T-cell (primary cell): ENCODE measurements around the gene GJA3. TPM values are rescaled to one million over a fixed set of nuclear protein-coding genes. Genes with fewer than 3 reads are reported as not detected.
A peak's percentile ranks its signal among the peaks of the same experiment; 100 is the strongest.

Source experiments
- ATAC-seq, 4 experiments: fragments of 200-7000 bp in 3 of 4; fragments of 150-1000 bp in 1 of 4; cut with Tn5 transposase; replicated peaks in 1 of 4; 1 replicate in 3 of 4; 2 replicates in 1 of 4; pipeline ENCODE4 v1.10.0; 2021; ENCODE audit warnings: moderate library complexity in 3 of 4, mild to moderate bottlenecking in 2 of 4, moderate number of reproducible peaks in 1 of 4
- CTCF ChIA-PET, 2 donors: fragments of 300-600 bp; sonication (Branson Sonifier 250); formaldehyde crosslinking; loops; one replicate each; lab custom pipeline; 2022; ENCODE audit warnings: antibody characterized with exemption in 2 of 2; lab: Charles Lee
- POLR2A ChIA-PET, 2 donors: fragments of 300-600 bp; sonication (Branson Sonifier 250); formaldehyde crosslinking; loops; one replicate each; lab custom pipeline; 2022; ENCODE audit warnings: antibody characterized with exemption in 2 of 2; lab: Charles Lee
- DNase-seq, 35 experiments: peaks; one replicate each; pipeline versions ENCODE4 v3.0.0 to v3.0.0-alpha.2; 2013 to 2023
- H3K27ac ChIP-seq: one replicate; pipeline ENCODE4 v1.5.1; 2013; ENCODE audit warnings: low read length
- H3K27me3 ChIP-seq, 2 experiments: replicated peaks in 1 of 2; 1 replicate in 1 of 2; 2 replicates in 1 of 2; pipeline versions ENCODE4 v1.6.1 to v1.7.0; 2013; ENCODE audit warnings: low read length in 1 of 2, mixed read lengths in 1 of 2; ENCODE audit not compliant: control insufficient read depth in 2 of 2, insufficient read depth in 2 of 2; ENCODE audit errors: extremely low read depth in 1 of 2
- H3K36me3 ChIP-seq, 2 donors: 1 replicate in 1 of 2; 2 replicates in 1 of 2; pipeline versions ENCODE4 v1.6.1 to v1.7.0; 2013; ENCODE audit warnings: low read length in 1 of 2; ENCODE audit not compliant: control insufficient read depth in 2 of 2, insufficient read depth in 1 of 2; ENCODE audit errors: extremely low read depth in 1 of 2
- H3K4me1 ChIP-seq, 2 experiments: 1 replicate in 1 of 2; 2 replicates in 1 of 2; pipeline versions ENCODE4 v1.6.1 to v1.7.0; 2013; ENCODE audit warnings: low read length in 2 of 2, mixed read lengths in 1 of 2; ENCODE audit not compliant: insufficient read depth in 2 of 2, control insufficient read depth in 1 of 2; ENCODE audit errors: extremely low read depth in 1 of 2
- H3K4me3 ChIP-seq, 2 donors: 1 replicate in 1 of 2; 2 replicates in 1 of 2; pipeline versions ENCODE4 v1.5.1 to v1.7.0; 2013; ENCODE audit warnings: mild to moderate bottlenecking in 2 of 2, low read length in 1 of 2, moderate library complexity in 1 of 2; ENCODE audit not compliant: control insufficient read depth in 1 of 2; ENCODE audit errors: extremely low read depth in 1 of 2
- H3K9me3 ChIP-seq: 2 replicates; pipeline ENCODE4 v1.7.0; 2013
- H3K27ac Mint-ChIP-seq, 2 donors: one replicate each; pipeline ENCODE4 v1.8.0; 2020 to 2021; ENCODE audit warnings: mild to moderate bottlenecking in 2 of 2, mixed read lengths in 2 of 2
- H3K27me3 Mint-ChIP-seq, 2 donors: one replicate each; pipeline ENCODE4 v1.8.0; 2021 to 2022; ENCODE audit warnings: mixed read lengths in 2 of 2
- H3K36me3 Mint-ChIP-seq: one replicate; pipeline ENCODE4 v1.8.0; 2021; ENCODE audit warnings: mixed read lengths
- H3K4me1 Mint-ChIP-seq, 3 donors: one replicate each; pipeline ENCODE4 v1.8.0; 2020 to 2022; ENCODE audit warnings: mixed read lengths in 3 of 3, mild to moderate bottlenecking in 1 of 3
- H3K4me3 Mint-ChIP-seq, 3 donors: one replicate each; pipeline ENCODE4 v1.8.0; 2020 to 2022; ENCODE audit warnings: mild to moderate bottlenecking in 3 of 3, mixed read lengths in 3 of 3, moderate library complexity in 3 of 3
- H3K9me3 Mint-ChIP-seq, 3 donors: one replicate each; pipeline ENCODE4 v1.8.0; 2020 to 2022; ENCODE audit warnings: mixed read lengths in 3 of 3
- WGBS: methylation state at CpG from one replicate; pipeline ENCODE4 v1.1.5; 2013; ENCODE audit warnings: missing lambda C conversion rate; ENCODE audit not compliant: insufficient coverage; 5-methylcytosine and 5-hydroxymethylcytosine counted together
- total RNA-seq, 35 experiments: library from RNA in 6 of 35; stranded (reverse) in 6 of 35; fragments of 120-200 nt in 1 of 35; gene quantifications; one replicate each; pipeline versions ENCODE4 v1.2.1 to v1.2.4 and lab custom pipeline; 2013 to 2026

Gene GJA3
- total RNA-seq, 5 donors from 2014 or later (not counting 1 experiment from before 2014, with no cell fraction given), result 0.10 to 0.93 (median 0.42) TPM

DNA sequence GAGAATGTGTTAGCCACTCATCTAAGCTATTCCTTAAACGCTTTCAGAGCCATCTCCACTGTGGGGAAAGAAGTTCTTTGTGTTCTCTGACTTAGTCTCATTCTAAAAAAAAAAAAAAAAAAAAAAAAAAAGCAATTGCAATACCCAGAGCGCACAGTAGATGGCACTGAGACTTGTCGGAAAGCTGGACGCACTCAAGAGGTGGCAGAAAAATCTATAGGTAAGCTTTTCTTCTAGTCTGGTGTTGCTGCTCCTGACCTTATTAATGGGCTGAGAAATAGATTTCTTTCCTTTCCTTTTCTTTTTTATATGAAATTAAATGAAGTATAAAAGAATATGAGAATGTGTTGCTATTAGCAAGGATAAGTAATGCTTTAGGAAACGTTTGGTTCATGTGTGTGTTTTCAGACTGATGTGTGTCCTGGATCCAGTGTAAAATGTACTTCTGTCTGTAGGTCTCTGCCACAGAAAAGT, 36.5 kb upstream of the GJA3 start:
- DNase-seq (peak in 5 of 35 experiments; percentile 10 to 70 (median 30)), ATAC-seq (peak in 3 of 4 experiments; percentile 40 to 63 (median 43))
- peaks cover 0 to 7% (median 0%) of the 10 kb centered on the region in 3 donors for H3K9me3 Mint-ChIP-seq
- peaks cover 32 to 49% of the 10 kb centered on the region in 2 donors for H3K27me3 Mint-ChIP-seq
- 100% methylated on average over 1 of the region's 5 CpGs for WGBS
- no peak overlapping the region for H3K4me3 Mint-ChIP-seq
- H3K36me3 ChIP-seq, result no peaks in the 10 kb centered on the region
- peaks cover 16 to 22% (median 17%) of the 10 kb centered on the region in 3 donors for H3K4me1 Mint-ChIP-seq
- ChIA-PET POLR2A (interaction anchor here in 1 of 2 donors (0.6 kb wide), 1 partner anchor 31 kb away, joined by 4 read pairs; no protein-coding TSS in a partner anchor), CTCF (interaction anchor here (0.5 to 3.1 kb wide), 30 partner anchors 8 to 1862 kb away, joined by 3 to 18 read pairs (median 5); no protein-coding TSS in a partner anchor)
- H3K4me3 ChIP-seq, result no peak overlapping the region
- no peaks in the 10 kb centered on the region for H3K9me3 ChIP-seq
- H3K36me3 Mint-ChIP-seq, result no peaks in the 10 kb centered on the region
- H3K27ac ChIP-seq, result no peak overlapping the region
- no peak overlapping the region for H3K27ac Mint-ChIP-seq
- H3K4me1 ChIP-seq, result peaks cover 2 to 18% of the 10 kb centered on the region in 2 experiments
- peaks cover 12 to 35% of the 10 kb centered on the region in 2 experiments for H3K27me3 ChIP-seq

- H3K4me1 Mint-ChIP-seq, result peaks cover 18 to 27% (median 23%) of the 10 kb centered on the region in 3 donors
- no peaks in the 10 kb centered on the region for H3K36me3 Mint-ChIP-seq
- no CpG with 5 or more reads among the region's 8 CpGs for WGBS
- H3K27ac Mint-ChIP-seq, result no peak overlapping the region
- Histone ChIP-seq H3K4me3 (no peak overlapping the region), H3K9me3 (no peaks in the 10 kb centered on the region), H3K4me1 (peaks cover 2 to 27% of the 10 kb centered on the region in 2 experiments), H3K27me3 (peaks cover 14 to 51% of the 10 kb centered on the region in 2 experiments), H3K27ac (no peak overlapping the region), H3K36me3 (no peaks in the 10 kb centered on the region)
- H3K27me3 Mint-ChIP-seq, result peaks cover 34 to 63% of the 10 kb centered on the region in 2 donors
- POLR2A ChIA-PET, result no interaction called here
- no peak overlapping the region for H3K4me3 Mint-ChIP-seq
- no peaks in the 10 kb centered on the region for H3K9me3 Mint-ChIP-seq
- ATAC-seq, result no peak
- DNase-seq, result no peak
- CTCF ChIA-PET, result interaction anchor here (0.6 to 3.1 kb wide), 6 partner anchors 10 to 633 kb away, joined by 3 to 18 read pairs (median 5); no protein-coding TSS in a partner anchor
These were observed 34.9 kb upstream of the GJA3 start for GRCh38 chr13:20195801-20196200.

DNA sequence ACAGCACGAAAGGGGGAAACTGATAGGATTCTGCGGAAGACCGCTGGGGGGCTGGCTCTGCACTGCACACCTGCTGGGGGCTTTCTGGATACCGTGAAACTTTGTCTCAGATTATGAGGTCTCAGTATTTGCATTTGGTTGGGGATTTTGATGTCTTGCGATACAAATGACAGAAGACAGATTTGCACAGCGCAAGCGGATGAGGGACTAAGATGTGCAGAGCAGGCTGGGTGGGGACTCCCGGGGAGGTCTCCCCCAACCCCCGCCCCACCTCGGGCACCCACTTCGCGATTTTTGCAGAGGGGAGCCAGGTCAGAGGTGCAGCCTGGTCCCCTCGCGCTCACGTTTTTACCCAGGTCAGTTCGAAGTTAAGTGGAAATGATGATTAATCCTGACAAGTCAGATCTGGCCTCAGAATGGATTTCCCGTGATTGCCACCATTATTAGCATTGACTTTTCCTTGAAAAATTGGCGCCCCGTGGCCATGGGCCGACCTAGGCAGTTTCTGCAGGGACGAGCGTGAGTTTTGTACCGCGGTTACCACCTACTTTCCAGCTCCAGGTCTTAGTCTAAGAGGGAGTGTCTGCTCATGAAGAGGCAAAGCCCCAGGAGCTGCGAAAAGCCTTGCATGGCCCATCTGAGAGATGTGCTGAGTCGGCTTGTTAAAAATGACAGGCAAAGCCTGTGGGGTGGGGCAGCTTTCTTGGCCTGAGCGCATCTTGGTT, 33.2 kb upstream of the GJA3 start:
- Histone ChIP-seq H3K27ac (no peak overlapping the region), H3K9me3 (no peaks in the 10 kb centered on the region), H3K4me1 (peaks cover 2 to 27% of the 10 kb centered on the region in 2 experiments), H3K36me3 (no peaks in the 10 kb centered on the region), H3K4me3 (peak overlapping the region; percentile 38 to 70), H3K27me3 (peaks cover 14 to 52% of the 10 kb centered on the region in 2 experiments)
- Mint-ChIP-seq H3K27me3 (peaks cover 42 to 57% of the 10 kb centered on the region in 2 donors), H3K4me1 (peaks cover 22 to 27% (median 23%) of the 10 kb centered on the region in 3 donors), H3K36me3 (no peaks in the 10 kb centered on the region), H3K27ac (no peak overlapping the region), H3K9me3 (no peaks in the 10 kb centered on the region), H3K4me3 (peak overlapping the region; percentile 62 to 81 (median 68))
- DNase-seq, result peak in 4 of 35 experiments; percentile 6 to 49 (median 19)
- ChIA-PET POLR2A (no interaction called here), CTCF (interaction anchor here in 1 of 2 donors (0.9 kb wide), 1 partner anchor 10 kb away, joined by 3 read pairs; no protein-coding TSS in a partner anchor)
- WGBS, result 9% methylated on average over 17 of the region's 27 CpGs
- peak in 3 of 4 experiments; percentile 39 to 67 (median 39) for ATAC-seq

GRCh38 chr13:20193162-20193906, 32.5 kb upstream of the GJA3 start:
- Histone ChIP-seq H3K36me3 (no peaks in the 10 kb centered on the region), H3K4me1 (peaks cover 2 to 27% of the 10 kb centered on the region in 2 experiments), H3K27me3 (peaks cover 14 to 52% of the 10 kb centered on the region in 2 experiments), H3K4me3 (peak overlapping the region; percentile 38 to 70), H3K27ac (no peak overlapping the region), H3K9me3 (no peaks in the 10 kb centered on the region)
- peak overlapping the region; percentile 62 to 81 (median 68) for H3K4me3 Mint-ChIP-seq
- H3K9me3 Mint-ChIP-seq, result no peaks in the 10 kb centered on the region
- no peaks in the 10 kb centered on the region for H3K36me3 Mint-ChIP-seq
- ATAC-seq (peak; percentile 22 to 41 (median 31)), DNase-seq (peak in 3 of 35 experiments; percentile 9 to 24 (median 14))
- ChIA-PET POLR2A (no interaction called here), CTCF (no interaction called here)
- 2% methylated on average over 27 of the region's 53 CpGs for WGBS
- H3K27ac Mint-ChIP-seq, result no peak overlapping the region
- peaks cover 42 to 57% of the 10 kb centered on the region in 2 donors for H3K27me3 Mint-ChIP-seq
- H3K4me1 Mint-ChIP-seq, result peaks cover 22 to 27% (median 23%) of the 10 kb centered on the region in 3 donors

DNA sequence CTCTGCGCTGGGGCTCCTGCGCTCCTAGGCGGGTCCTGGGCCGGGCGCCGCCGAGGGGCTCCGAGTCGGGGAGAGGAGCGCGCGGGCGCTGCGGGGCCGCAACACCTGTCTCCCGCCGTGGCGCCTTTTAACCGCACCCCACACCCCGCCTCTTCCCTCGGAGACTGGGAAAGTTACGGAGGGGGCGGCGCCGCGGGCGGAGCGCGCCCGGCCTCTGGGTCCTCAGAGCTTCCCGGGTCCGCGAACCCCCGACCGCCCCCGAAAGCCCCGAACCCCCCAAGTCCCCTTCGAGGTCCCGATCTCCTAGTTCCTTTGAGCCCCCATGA, 31.9 kb upstream of the GJA3 start, which contains the start of gene GJB2:
Gene GJB2 (minus strand): TSS at position 103 of the 326 bp plus-strand sequence. CDS start 3,357 bp downstream, outside the sequence.
- Histone ChIP-seq H3K4me3 (peak within 1 kb of the TSS; percentile 38 to 70), H3K27me3 (peaks cover 14 to 52% of the 10 kb centered on the region in 2 experiments), H3K9me3 (no peaks in the 10 kb centered on the region), H3K27ac (no peak within 1 kb of the TSS), H3K4me1 (peaks cover 2 to 27% of the 10 kb centered on the region in 2 experiments), H3K36me3 (no peaks in the 10 kb centered on the region)
- 0% methylated on average over 13 of the region's 39 CpGs for WGBS
- Mint-ChIP-seq H3K27me3 (peaks cover 42 to 59% of the 10 kb centered on the region in 2 donors), H3K4me3 (peak within 1 kb of the TSS; percentile 62 to 81 (median 68)), H3K4me1 (peaks cover 22 to 27% (median 23%) of the 10 kb centered on the region in 3 donors), H3K27ac (no peak within 1 kb of the TSS), H3K9me3 (no peaks in the 10 kb centered on the region), H3K36me3 (no peaks in the 10 kb centered on the region)
- ATAC-seq (peak; percentile 28 to 41 (median 32)), DNase-seq (peak in 3 of 35 experiments; percentile 18 to 41 (median 23))
- CTCF ChIA-PET, result no interaction called here
- POLR2A ChIA-PET, result no interaction called here
